A204.1 (cell line): Measurements from ENCODE around the gene AGBL4.

Source experiments
- FAIRE-seq: peaks from 2 replicates; lab custom pipeline; 2012; peaks lifted over from hg19 to GRCh38; lab: Jason Lieb, UNC

Gene AGBL4

DNA sequence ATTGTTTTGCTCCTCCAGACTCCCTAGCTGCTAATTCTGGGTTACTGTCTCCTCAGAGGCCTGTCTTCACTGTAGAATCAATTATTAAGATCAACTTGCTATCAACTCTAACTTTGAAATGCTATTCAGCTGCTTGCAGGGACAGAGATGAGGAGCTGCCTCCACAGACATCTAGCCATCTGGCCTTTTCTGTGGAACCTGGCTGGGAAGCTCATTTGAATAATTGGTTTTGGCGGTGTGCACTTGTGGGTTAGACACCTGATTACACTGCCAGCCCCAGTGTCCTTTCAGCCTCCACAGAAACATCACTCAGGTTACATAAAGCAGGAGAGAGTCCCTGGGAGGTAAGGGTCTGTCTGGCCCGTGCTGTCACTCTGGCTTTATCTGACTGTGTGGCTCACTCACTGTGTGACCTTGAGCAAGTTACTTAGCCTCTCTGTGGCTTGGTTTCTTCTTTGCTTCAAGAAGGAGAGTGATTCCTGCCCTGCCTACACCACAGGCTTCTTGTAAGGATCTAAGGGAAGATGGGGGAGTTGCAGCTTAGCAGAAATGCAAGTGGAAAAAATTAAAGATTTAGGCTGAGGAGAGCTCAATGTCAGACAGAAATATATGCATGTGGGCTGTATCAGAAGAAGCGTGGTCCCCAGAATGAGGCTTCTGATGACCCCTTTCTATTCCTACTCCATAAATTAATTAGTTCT is 1378.7 kb downstream of the AGBL4 start:
- FAIRE-seq, result no peak

GRCh38 chr1:48644190-48644900 is 1379.4 kb downstream of the AGBL4 start:
- FAIRE-seq, result no peak

DNA sequence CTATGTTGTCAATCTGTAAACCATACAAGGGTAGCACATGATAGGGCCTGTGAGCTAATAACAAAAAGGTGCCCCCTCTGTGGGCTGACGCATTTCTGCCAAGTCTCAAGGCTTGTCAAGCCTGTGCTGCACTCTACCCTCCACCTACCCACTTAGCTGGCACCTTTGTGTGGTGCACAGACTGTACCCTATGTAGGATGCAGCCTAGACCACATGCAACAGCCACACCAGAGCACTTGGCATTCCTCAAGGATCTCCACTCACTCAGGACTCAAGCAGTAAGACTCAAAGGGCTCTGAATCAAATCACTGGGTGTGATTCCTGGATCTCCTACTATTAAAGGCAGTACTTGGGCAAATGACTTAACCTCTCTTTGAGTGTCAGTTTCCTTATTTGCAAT is 1380.6 kb downstream of the AGBL4 start:
- FAIRE-seq, result no peak

DNA sequence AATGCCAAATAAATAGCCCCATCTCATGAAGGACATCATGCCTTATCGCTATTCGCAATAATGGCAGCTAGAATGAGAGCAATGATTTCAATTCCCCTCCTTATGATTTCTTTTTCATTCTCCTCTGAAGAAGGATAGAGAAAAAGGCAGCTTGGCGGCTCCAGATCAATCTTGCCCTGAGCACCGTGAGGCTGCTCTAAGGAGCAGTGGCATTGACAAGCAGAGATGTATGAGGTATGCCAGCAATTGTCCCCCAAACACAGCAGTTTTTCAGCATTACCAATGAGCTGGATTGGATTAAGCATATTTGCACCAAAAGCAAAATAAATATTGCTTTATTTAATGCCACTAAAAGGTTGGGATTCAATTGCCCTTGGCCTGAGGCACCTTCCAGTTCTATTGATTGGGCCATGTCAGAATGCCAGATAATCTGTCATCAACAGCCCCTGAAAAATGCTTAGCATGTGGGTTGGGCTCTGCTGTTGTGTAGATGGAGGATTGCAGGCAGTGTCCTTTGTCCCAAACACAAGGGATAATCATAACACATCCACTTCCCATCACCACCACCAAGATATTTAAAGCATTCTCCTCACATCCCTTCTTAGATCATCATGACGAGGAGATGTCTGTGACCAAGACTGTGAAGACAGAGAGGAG is 1382.8 kb downstream of the AGBL4 start:
- FAIRE-seq, result no peak

DNA sequence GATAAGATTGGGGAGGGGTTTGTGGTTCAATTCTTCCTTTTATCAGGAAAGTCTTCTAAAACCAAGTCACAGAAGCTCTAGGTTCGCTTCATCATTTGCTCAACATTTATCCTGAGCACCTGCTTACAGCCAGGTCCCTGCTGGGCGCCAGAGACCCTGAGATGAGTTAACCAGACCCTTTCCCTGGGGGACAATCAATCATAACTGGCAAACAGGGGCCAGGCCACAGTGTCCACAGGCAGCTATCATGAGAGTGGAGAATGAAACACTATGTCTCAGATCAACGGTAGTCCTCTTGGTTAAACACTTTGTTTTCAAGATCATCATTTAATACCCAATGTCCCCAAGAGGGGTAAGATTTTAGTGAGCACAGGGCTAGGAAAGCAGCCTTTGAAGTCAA is 1393.9 kb downstream of the AGBL4 start:
- FAIRE-seq, result no peak

- FAIRE-seq, result no peak
Measured at GRCh38 chr1:48627486-48627885, 1396.3 kb downstream of the AGBL4 start.

DNA sequence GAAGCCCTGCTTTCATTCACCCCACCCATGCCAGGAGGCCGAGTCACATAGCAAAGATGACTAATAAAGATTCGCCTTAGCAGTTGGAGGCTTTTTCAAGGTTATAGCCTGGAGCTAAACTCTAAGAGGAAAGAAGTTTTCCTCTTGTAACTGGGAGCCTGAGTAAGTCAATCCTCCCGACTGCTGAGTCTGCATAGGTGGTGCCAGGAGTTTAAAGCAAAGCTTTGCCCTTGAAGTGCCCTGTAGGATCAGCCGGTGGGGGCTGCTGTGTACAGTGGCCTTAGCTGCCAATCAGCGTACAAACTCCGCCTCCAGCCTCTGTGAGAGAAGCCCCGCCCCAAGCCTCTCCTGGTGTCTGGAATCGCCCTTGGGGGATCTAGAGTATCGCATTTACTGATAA is 1404.2 kb downstream of the AGBL4 start:
- no peak for FAIRE-seq

- no peak for FAIRE-seq
Measured at GRCh38 chr1:48617252-48617651, 1406.5 kb downstream of the AGBL4 start.

- no peak for FAIRE-seq
Measured at GRCh38 chr1:48616710-48617109, 1407.0 kb downstream of the AGBL4 start.

DNA sequence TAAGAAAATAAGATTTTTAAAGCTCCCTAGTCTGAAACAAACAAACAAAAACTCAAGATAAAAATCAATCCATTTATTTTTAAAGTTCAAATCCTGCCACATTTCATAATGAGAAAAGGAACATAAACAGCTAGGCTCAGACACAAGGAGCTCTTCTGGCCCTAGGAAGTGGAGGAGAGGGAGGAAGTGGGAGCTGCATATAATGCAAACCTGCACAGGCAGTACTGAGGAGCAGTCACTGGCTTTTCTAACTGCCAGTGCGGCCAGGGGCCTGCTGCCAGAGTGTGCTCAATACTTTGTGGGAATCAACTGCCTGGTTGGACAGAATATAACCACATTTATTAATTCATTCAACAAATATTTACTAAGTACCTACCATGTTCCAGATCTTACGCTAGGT is 1411.9 kb downstream of the AGBL4 start:
- no peak for FAIRE-seq

DNA sequence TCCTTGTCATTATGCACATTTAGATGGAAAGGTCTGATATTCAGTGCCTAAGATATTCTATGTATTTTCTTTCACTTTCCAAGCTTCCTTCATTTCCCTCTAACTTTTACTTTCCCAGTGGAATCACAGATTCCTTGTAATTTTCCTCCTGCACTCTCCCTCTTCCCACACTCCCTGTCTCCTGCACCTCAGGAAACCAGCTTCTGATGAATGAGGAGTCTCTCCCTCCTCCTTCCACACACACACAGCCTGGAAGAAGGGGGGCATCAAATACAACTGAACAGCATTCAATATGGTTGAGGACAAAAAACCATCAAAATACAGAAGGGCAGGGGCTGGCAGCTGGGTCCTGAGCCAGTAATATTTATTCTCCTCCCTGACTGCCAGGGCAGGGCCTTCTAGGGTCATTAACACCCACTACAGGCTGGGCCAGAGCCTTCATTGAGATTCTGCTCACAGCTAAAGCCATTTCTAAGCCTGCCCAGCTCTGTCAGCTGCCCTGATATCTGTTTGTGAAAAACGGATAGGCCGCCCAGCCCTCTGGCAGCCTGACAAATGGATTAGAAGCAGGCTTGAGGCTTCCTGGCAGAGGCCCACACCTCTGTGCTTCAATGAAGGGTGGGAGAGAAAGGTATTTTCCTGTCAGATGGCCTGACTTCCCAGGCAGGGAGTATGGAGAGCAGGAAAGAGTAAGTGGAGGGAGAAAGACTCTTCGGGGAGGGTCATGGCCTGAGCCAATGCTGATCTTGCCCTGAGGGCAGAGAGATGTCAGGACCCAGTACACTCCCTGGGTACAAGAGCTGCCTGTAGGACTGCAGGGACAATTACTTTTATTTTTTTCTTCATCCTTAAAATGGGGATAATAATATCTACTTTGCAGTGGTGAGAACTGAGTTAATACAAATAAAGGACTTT is 1412.9 kb downstream of the AGBL4 start:
- no peak for FAIRE-seq

DNA sequence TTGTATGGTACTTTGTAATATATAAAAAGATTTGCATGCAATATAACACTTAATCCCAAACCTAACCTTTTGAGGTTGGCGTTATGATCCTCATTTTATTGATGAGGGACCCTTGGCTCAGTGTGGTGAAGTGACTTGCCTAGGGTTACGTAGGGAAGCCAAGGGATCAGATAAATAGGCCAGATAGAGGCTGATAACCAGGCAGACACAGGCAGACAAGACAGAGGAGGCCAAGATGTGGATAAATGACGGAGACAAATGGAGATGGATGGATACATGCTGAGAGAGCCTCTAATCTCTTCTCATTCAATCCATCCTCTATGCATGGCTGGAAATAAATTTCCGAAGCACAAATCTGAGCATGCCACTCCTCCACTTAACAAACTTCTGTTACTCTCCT is 1414.9 kb downstream of the AGBL4 start:
- FAIRE-seq, result no peak

DNA sequence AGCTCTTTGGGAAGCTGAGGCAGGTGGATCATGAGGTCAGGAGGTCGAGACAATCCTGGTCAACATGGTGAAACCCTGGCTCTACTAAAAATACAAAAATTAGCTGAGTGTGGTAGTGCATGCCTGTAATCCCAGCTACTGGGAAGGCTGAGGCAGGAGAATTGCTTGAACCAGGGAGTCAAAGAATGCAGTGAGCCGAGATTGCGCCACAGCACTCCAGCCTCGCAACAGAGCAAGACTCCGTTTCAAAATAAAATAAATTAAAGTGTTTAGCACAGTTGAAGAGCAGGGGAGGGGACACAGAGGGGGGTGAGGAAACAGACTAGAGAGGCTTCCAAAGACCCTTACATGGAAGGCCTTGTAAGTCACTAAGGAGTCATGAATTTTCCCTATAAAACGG is 1420.5 kb downstream of the AGBL4 start:
- FAIRE-seq, result no peak

DNA sequence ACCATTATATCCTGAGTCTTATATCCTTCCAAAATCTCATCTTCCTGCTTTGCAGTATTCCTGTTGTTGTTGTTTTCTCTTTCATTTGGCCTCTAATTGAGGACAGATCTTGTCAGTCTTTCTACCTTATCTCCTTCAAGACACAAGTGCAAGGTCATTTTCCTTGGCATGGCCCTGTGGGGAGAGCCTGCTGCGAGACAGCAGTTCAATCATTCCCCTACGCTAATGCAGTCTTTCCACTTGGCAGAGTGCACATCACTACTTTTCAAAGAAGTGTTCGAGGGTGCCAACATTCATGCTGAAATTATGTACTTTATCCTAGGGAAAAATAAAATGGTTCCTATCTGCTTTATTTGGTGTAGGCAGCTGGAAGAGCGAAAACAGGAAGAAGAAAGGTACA is 1421.4 kb downstream of the AGBL4 start:
- FAIRE-seq, result no peak

DNA sequence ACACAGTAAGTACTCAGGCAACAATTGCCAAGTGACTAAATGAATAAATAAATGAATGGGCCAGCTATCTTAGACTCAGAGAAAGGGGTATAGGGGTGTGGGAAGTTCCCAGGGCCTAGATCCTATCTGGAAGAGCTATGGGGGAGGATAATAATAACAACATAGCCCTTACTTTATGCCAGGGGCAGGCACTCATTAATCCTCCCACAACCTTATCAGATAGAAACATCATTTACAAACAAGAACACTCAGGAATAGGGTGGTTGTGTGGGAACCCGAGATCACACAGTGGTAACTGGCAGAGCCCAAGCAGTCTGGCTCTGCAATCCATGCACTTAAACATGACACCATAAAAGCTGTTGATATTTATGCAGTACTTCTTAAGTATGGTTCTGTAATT is 1423.6 kb downstream of the AGBL4 start:
- no peak for FAIRE-seq

DNA sequence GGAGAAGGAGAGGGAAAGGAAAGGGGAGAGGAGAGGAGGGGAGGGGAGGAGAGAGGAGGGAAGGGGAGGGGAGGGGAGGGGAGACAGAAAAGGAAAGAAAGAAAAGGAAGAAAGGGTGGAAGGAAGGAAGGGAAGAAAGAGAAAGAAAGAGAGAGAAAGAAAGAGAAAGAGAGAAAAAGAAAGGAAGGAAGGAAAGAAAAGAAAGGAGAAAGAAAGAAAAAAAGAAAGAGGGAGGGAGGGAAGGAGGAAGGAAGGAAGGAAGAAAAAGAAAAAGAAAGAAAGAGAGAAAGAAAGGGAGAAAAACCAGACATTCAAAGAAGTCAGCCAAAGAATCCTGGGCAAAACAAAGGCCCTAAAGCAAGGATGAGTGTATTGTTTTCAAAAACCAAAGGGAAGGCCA is 1426.1 kb downstream of the AGBL4 start:
- no peak for FAIRE-seq

DNA sequence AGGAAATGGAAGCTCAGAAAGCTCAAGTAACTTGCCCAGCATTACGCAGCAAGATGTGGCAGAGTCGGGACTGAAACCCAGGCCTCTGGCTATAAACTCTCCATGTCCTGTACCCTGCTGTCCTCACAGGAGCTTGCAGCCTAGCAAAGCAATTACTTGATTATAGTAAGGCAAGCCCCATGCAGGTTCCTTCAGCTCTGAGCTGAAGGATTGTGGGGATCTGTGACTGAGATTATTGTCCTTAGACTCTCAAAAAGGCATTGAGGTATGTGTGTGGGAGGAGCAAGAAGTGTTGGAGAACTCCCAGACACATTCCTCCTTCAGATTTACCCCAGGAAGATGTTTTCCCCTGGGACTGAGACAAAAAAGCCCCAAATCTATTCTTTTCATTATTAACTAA is 1427.7 kb downstream of the AGBL4 start:
- no peak for FAIRE-seq

DNA sequence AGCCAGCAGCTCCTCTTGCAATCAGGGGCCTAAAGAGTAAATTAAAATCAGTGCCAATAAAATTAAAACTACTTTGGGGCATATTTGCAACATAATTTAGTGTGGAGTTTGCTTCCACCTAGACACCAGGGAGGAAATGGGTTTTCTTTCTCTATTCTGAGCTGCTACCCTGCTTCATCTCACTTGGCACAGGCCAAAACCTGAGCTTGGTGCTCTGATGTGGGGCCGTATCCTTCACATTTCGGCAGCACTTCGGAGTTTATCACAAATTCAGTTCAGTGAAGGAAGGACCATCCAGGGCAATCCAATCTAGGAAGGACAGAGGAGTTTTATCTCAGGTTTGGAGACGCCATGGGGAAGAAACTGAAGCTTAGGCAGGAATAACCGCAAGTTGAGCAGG is 1428.1 kb downstream of the AGBL4 start:
- no peak for FAIRE-seq

GRCh38 chr1:48592330-48592729 is 1431.4 kb downstream of the AGBL4 start:
- no peak for FAIRE-seq

GRCh38 chr1:48591181-48591580 is 1432.6 kb downstream of the AGBL4 start:
- no peak for FAIRE-seq

DNA sequence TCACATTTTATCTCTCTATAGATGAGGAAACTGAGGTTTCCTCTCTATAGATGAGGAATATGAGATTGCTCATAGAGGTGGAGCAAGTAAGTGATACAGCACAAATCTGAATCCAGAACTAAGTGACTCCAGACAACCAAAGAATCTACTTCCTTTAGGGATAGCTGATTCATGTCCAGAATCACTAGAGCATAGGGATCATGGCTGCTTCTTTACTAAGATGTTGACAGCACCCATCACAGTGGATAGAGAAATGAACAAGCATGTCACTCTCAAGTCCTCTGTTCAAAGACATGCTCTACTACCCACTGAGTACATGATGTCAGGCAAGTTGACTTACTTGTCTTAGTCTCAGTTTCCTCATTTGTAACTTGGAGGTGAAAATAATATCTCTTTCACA is 1435.7 kb downstream of the AGBL4 start:
- FAIRE-seq, result no peak

DNA sequence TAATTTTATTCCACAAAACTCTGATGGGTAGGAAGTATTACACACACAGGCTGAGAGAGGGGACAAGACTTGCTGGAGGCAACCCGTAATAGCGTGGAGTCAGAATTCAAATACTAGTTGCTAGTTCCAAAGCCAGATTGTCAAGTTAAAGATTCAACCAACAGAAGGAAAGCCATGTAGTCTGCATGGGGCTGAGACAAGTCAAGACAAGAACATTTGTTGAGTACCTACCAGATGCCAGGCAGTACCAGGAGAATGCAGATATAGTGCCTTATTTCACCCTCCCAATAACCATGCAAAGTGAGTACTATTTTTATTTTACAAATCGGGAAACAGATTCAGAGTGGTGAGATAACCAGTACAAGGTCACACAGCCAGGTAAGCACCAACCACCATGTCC is 1441.3 kb downstream of the AGBL4 start:
- no peak for FAIRE-seq

DNA sequence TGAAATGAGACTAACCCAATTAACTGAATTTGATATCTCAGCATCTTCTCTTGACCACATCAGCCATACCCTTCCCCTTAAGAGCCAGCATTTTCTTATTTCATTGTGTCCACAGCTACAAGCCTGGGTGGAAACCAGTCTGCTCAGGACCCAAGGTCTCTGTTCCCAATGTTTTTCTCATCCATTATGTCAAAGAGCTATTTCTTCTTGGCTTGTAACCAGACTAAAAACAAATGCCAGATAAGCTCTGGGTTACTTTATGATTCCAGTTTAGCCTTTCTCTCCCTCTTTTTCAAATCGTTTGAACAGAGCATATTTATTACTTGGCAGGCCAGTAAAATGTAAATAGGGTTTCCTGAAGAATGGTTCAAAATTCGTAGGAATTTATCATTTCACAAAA is 1442.5 kb downstream of the AGBL4 start:
- FAIRE-seq, result no peak
